Measurements from ENCODE around the gene PHOX2A. TPM values are rescaled to one million over a fixed set of nuclear protein-coding genes. Genes with fewer than 3 reads are reported as not detected.

Gene PHOX2A
- total RNA-seq, 1 donor = not detected

DNA sequence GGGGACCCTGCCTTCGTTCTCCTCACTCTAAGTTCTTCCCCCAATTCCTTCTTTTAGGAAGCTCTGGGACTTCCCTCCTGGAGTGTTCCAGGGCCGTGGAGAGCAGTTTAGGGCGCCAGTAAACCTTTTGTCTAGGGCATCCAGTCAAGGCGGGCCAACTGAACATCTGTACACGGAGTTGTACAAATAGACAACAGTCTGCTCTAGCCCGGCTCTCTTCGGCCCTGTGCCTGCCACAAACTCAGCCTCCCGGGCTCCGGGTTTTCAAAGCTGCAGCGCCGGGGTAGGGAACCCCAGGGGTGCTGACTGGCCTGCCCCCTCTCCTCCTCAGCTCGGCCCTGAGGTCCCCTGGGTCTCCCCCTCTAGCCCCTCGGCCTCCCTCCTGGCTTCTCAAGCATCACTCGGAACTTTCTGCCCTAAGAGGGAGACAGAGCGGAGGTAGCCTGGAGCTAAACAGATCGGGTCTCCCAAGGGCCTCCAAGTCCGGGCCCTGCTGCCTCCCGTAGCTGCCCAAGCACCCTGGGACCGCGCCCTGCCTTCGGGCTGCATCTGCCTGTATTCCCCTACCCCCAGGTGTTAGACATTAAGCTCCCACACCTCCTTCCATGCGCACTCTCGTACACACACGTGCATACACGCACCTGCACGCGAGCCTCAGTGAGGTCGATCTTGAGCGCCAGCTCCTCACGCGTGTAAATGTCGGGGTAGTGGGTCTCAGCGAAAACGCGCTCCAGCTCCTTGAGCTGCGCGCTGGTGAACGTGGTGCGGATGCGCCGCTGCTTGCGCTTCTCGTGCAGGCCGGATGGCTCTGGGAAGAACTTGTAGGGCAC is 3.3 kb downstream of the PHOX2A start:
- Histone ChIP-seq H3K4me1 (ENCODE audit: insufficient read depth, low read length) (peaks cover 26% of the 10 kb centered on the region), H3K4me3 (ENCODE audit: low read length) (no peak overlapping the region), H3K27me3 (ENCODE audit: insufficient read depth, low read length) (peaks cover 58% of the 10 kb centered on the region), H3K9me3 (ENCODE audit: low read depth, low read length) (no peaks in the 10 kb centered on the region)

DNA sequence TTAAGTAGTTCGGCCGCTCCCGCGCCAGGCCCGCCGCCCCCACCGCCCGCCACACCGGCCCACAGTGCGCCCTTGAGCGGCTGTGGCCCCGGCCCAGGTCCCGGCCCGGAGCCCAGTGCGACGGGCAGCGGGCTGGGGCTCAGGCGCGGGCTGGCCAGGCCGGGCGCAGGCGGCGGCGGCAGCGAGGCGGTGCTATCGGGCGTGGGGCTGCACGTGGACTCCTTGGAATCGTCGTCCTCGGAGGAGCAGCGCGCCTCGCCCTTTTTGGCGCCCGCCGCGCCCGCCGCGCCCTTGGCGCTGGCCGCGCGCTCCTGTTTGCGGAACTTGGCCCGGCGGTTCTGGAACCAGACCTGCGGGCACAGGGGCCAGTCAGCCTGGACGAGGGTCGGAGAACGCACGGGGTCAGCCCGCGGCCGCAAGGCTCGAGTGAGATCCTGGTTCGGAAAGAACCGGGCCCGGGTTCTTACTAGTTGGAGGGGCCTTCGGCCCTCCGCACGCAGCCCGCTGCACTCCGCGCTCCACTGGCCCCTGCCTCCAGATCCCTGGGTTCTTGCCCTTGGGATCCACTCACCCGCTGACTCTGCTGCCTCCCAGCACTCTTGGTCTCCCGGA is 4.0 kb downstream of the PHOX2A start:
- Histone ChIP-seq H3K27me3 (ENCODE audit: insufficient read depth, low read length) (peaks cover 51% of the 10 kb centered on the region), H3K4me3 (ENCODE audit: low read length) (no peak overlapping the region), H3K9me3 (ENCODE audit: low read depth, low read length) (no peaks in the 10 kb centered on the region), H3K4me1 (ENCODE audit: insufficient read depth, low read length) (peaks cover 26% of the 10 kb centered on the region)

GRCh38 chr11:72239313-72239848 is 4.6 kb downstream of the PHOX2A start:
- H3K4me3 ChIP-seq (ENCODE audit: low read length) = no peak overlapping the region
- peaks cover 45% of the 10 kb centered on the region for H3K27me3 ChIP-seq (ENCODE audit: insufficient read depth, low read length)
- peaks cover 26% of the 10 kb centered on the region for H3K4me1 ChIP-seq (ENCODE audit: insufficient read depth, low read length)
- no peaks in the 10 kb centered on the region for H3K9me3 ChIP-seq (ENCODE audit: low read depth, low read length)

DNA sequence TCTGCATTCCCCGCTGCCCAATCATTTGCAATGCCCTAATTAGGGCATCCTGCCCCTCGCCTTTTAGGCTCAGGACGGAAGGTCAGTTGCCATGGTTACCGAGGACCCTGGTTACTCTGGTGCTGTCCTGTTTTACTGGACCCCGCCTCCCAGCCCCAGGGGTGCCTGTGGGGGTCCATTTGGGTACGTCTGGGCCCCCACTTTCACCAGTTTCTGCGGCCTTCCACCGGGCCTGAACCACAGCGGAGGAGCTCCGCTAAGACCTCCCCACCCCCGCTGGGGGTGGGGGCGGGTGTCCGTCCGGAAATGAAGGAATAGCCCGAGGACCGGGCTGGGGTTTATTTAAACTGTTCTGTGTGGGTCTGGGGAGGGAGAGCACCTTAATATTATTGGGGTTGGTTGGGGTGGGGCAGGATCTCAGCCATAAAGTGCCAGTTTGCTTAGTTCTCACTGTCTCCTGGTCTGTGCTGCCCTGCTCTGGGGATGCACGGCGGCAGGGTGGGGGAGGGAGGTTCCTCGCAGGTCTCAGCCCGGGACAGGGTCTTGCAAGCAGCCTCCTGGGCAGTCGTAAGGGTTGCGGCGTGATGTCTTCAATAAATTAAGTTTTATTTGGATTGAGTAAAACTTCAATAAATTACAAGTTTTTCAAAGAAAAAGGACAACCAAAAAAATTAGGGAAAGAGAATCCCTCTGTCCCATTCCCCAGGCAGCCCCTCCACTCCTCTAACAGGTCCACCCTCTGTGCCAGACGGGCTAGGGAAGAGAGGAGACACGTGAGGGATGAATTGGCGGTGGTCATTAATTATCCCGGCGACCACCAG is 5.3 kb downstream of the PHOX2A start:
- Histone ChIP-seq H3K4me1 (ENCODE audit: insufficient read depth, low read length) (peaks cover 26% of the 10 kb centered on the region), H3K27me3 (ENCODE audit: insufficient read depth, low read length) (peaks cover 43% of the 10 kb centered on the region), H3K9me3 (ENCODE audit: low read depth, low read length) (no peaks in the 10 kb centered on the region), H3K4me3 (ENCODE audit: low read length) (no peak overlapping the region)

DNA sequence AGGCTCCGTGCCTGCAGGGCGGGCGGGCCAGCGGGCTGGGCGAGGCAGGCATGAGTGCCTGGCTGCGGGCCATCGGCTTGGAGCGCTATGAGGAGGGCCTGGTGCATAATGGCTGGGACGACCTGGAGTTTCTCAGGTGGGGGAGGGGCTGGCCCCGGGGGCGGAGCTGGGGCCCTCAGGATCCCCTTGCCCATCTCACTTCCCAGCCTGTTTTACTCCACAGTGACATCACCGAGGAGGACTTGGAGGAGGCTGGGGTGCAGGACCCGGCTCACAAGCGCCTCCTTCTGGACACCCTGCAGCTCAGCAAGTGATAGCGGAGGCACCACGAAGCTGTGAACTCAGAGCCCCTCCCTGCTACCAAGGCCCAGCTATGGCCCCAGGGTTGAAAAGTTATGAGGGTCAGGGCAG is 5.9 kb downstream of the PHOX2A start:
- Histone ChIP-seq H3K4me3 (ENCODE audit: low read length) (no peak overlapping the region), H3K27me3 (ENCODE audit: insufficient read depth, low read length) (peaks cover 37% of the 10 kb centered on the region), H3K4me1 (ENCODE audit: insufficient read depth, low read length) (peaks cover 21% of the 10 kb centered on the region), H3K9me3 (ENCODE audit: low read depth, low read length) (no peaks in the 10 kb centered on the region)

DNA sequence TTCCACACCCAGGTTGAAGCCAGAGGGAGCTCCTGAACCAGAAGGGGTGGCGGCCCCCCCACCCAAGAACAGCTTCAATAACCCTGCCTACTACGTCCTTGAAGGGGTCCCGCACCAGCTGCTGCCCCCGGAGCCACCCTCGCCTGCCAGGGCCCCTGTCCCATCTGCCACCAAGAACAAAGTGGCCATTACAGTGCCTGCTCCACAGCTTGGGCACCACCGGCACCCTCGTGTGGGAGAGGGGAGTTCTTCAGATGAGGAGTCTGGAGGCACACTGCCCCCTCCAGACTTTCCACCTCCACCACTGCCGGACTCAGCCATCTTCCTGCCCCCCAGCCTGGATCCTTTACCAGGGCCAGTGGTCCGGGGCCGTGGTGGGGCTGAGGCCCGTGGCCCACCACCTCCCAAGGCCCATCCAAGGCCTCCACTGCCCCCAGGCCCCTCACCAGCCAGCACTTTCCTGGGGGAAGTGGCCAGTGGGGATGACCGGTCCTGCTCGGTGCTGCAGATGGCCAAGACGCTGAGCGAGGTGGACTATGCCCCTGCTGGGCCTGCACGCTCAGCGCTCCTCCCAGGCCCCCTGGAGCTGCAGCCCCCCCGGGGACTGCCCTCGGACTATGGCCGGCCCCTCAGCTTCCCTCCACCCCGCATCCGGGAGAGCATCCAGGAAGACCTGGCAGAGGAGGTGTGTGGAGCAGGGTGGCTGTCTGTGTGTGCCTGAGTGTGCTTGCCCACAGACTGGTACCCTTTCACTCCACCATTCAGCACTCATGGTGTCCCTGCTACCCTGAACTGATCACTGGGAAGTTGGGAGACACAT is 6.7 kb downstream of the PHOX2A start:
- Histone ChIP-seq H3K27me3 (ENCODE audit: insufficient read depth, low read length) (peaks cover 29% of the 10 kb centered on the region), H3K4me1 (ENCODE audit: insufficient read depth, low read length) (peaks cover 21% of the 10 kb centered on the region), H3K4me3 (ENCODE audit: low read length) (no peak overlapping the region), H3K9me3 (ENCODE audit: low read depth, low read length) (no peaks in the 10 kb centered on the region)

DNA sequence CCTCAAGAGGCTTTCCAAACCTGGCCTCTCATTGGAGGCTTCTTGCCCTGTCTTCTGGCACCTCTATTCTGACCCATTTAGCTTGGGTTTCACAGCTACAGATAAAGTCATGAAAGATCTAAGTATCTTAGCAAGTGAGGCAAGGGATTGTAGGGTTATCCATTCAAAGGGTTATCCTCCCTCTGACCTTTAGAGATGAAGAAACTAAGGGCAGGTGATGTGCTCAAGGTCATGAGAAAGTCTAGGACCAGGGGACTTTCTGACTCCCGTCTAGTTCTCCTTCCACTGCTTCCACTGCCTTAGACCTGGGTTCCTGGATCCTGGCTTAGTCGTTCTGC is 7.2 kb downstream of the PHOX2A start:
- Histone ChIP-seq H3K27me3 (ENCODE audit: insufficient read depth, low read length) (peaks cover 24% of the 10 kb centered on the region), H3K9me3 (ENCODE audit: low read depth, low read length) (no peaks in the 10 kb centered on the region), H3K4me1 (ENCODE audit: insufficient read depth, low read length) (peaks cover 21% of the 10 kb centered on the region), H3K4me3 (ENCODE audit: low read length) (no peak overlapping the region)

DNA sequence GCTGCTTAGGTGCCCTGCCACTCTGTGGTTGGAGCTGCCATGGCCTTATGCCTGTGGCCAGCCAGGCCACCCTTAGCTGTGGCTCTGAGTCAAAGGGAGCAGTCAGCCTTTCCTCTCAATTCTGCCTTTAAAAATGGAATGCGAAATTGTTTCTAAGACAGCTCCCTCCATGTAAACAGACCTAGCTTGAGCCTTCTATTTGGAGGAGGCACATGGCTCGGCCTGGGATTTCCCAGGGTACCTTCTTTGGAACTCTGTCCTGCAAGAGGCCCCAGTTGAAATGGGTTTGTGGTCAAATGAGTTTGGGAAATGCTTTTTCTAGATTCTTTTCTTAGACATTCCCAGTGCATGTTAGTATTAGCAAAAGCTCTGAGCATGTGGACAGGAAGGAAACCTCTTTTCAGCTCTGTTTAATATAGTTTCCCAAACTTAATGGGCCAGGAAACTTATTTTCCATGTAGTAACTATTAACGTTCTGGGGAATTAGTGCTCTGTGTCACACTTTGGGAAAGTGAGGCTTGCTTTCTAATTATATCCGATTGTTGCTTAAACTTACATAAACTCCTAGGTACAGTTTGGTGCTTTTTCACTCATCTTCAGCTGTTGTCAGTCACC is 7.8 kb downstream of the PHOX2A start:
- H3K9me3 ChIP-seq (ENCODE audit: low read depth, low read length) = no peaks in the 10 kb centered on the region
- peaks cover 21% of the 10 kb centered on the region for H3K27me3 ChIP-seq (ENCODE audit: insufficient read depth, low read length)
- H3K4me1 ChIP-seq (ENCODE audit: insufficient read depth, low read length) = peaks cover 21% of the 10 kb centered on the region
- H3K4me3 ChIP-seq (ENCODE audit: low read length) = no peak overlapping the region

- H3K4me1 ChIP-seq (ENCODE audit: insufficient read depth, low read length) = peaks cover 16% of the 10 kb centered on the region
- H3K27me3 ChIP-seq (ENCODE audit: insufficient read depth, low read length) = peaks cover 15% of the 10 kb centered on the region
- H3K9me3 ChIP-seq (ENCODE audit: low read depth, low read length) = no peaks in the 10 kb centered on the region
- no peak overlapping the region for H3K4me3 ChIP-seq (ENCODE audit: low read length)
These were observed 8.5 kb downstream of the PHOX2A start for GRCh38 chr11:72235351-72236057.

- Histone ChIP-seq H3K4me3 (ENCODE audit: low read length) (no peak overlapping the region), H3K9me3 (ENCODE audit: low read depth, low read length) (no peaks in the 10 kb centered on the region), H3K27me3 (ENCODE audit: insufficient read depth, low read length) (peaks cover 9% of the 10 kb centered on the region), H3K4me1 (ENCODE audit: insufficient read depth, low read length) (peaks cover 10% of the 10 kb centered on the region)
These were observed 9.1 kb downstream of the PHOX2A start for GRCh38 chr11:72234920-72235319.

DNA sequence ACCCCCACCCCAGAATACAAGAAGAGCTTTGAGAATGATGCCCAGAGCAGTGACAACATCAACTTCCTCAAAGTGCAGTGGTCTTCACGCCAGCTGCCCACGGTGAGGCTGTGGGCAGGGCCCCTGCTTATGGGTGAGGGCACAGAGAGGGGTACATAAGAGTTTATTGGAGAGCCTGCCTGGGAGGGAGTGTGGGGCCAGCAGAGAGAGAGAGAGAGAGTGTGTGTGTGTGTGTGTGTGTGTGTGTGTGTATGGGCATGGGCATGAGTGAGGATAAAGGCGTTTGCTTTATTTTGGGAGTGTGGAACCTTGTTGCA is 9.5 kb downstream of the PHOX2A start:
- H3K27me3 ChIP-seq (ENCODE audit: insufficient read depth, low read length) = peaks cover 8% of the 10 kb centered on the region
- no peak overlapping the region for H3K4me3 ChIP-seq (ENCODE audit: low read length)
- no peaks in the 10 kb centered on the region for H3K9me3 ChIP-seq (ENCODE audit: low read depth, low read length)
- H3K4me1 ChIP-seq (ENCODE audit: insufficient read depth, low read length) = peaks cover 7% of the 10 kb centered on the region

GRCh38 chr11:72233773-72234513 is 10.0 kb downstream of the PHOX2A start:
- Histone ChIP-seq H3K4me1 (ENCODE audit: insufficient read depth, low read length) (peaks cover 2% of the 10 kb centered on the region), H3K4me3 (ENCODE audit: low read length) (no peak overlapping the region), H3K9me3 (ENCODE audit: low read depth, low read length) (no peaks in the 10 kb centered on the region), H3K27me3 (ENCODE audit: insufficient read depth, low read length) (peaks cover 3% of the 10 kb centered on the region)

DNA sequence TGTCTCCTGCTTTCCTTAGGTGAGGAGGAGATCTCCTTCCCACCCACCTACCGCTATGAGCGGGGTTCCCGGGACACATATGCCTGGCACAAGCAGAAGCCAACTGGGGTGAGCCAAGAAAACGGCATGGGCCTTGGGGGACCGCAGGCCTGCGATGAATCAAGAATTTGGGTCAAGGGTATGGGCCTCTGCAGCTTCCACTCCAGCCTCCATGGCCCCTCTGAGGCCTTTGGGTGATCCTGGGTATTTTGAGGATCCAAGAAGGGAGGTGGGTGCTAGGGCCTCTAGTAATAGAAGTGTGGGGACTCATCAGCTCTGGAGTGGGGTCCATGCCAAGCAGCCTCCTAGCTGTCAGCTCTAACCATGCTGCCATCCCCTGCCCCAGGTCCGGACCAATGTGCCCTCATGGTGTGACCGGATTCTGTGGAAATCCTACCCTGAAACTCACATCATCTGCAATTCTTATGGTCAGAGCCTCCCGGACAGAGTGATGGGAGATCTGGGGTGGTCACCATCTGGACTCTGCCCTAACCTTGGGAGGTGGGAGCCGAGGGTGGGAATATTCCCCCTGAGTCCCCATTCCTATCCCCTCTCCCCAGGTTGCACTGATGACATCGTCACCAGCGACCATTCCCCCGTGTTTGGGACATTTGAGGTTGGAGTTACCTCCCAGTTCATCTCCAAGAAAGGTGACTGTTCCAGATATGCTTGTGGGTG is 10.8 kb downstream of the PHOX2A start:
- H3K9me3 ChIP-seq (ENCODE audit: low read depth, low read length) = no peaks in the 10 kb centered on the region
- no peaks in the 10 kb centered on the region for H3K27me3 ChIP-seq (ENCODE audit: insufficient read depth, low read length)
- H3K4me3 ChIP-seq (ENCODE audit: low read length) = no peak overlapping the region
- H3K4me1 ChIP-seq (ENCODE audit: insufficient read depth, low read length) = no peaks in the 10 kb centered on the region

All from mononuclear cell (primary cell).